Stomach (tissue), 9 donors: Measurements from ENCODE around the gene ACAP3. TPM values are rescaled to one million over a fixed set of nuclear protein-coding genes. Genes with fewer than 3 reads are reported as not detected.

Source experiments
- DNase-seq, 2 donors: peaks; one replicate each; pipeline versions ENCODE4 v3.0.0 to v3.0.0-alpha.2; 2013 to 2019
- H3K27ac ChIP-seq, 5 donors: fragments of 200-600 bp in 4 of 5; sonication (generic) in 4 of 5; one replicate each; pipeline ENCODE4 v1.5.1; 2013 to 2019; ENCODE audit warnings: mild to moderate bottlenecking in 1 of 5, moderate library complexity in 1 of 5
- H3K27me3 ChIP-seq, 3 donors: fragments of 200-600 bp; sonication (generic); one replicate each; pipeline ENCODE4 v1.5.1; 2017 to 2019; ENCODE audit warnings: mixed run types in 1 of 3
- H3K36me3 ChIP-seq, 4 donors: fragments of 200-600 bp; sonication (generic); 1 replicate in 3 of 4; 2 replicates in 1 of 4; pipeline ENCODE4 v1.5.1; 2016 to 2019
- H3K4me1 ChIP-seq, 4 donors: fragments of 200-600 bp; sonication (generic); one replicate each; pipeline ENCODE4 v1.5.1; 2016 to 2019
- H3K4me3 ChIP-seq, 4 donors: fragments of 200-600 bp; sonication (generic) in 3 of 4; one replicate each; pipeline ENCODE4 v1.5.1; 2016 to 2019; ENCODE audit warnings: mild to moderate bottlenecking in 1 of 4
- H3K9me3 ChIP-seq, 4 donors: fragments of 200-600 bp; sonication (generic); one replicate each; pipeline ENCODE4 v1.5.1; 2016 to 2019
- CTCF ChIP-seq, 7 experiments: fragments of 450-650 bp in 4 of 7; fragments of 200-600 bp in 3 of 7; sonication (generic) in 3 of 7; IDR thresholded peaks; one replicate each; pipeline ENCODE4 v1.5.1; 2016 to 2019; ENCODE audit warnings: antibody characterized with exemption in 7 of 7, control low read depth in 2 of 7, mild to moderate bottlenecking in 1 of 7
- EP300 ChIP-seq: sonication (generic); formaldehyde crosslinking; IDR thresholded peaks from one replicate; pipeline ENCODE4 v1.6.1; 2017; ENCODE audit warnings: antibody characterized with exemption
- POLR2A ChIP-seq, 4 donors: fragments of 450-650 bp; IDR thresholded peaks; one replicate each; pipeline ENCODE4 v1.6.1; 2016; ENCODE audit warnings: antibody characterized with exemption in 4 of 4, control low read depth in 2 of 4, mild to moderate bottlenecking in 1 of 4, moderate library complexity in 1 of 4
- POLR2AphosphoS5 ChIP-seq, 3 donors: sonication (generic); formaldehyde crosslinking; IDR thresholded peaks; one replicate each; pipeline ENCODE4 v1.6.1; 2016; ENCODE audit warnings: antibody characterized with exemption in 3 of 3
- WGBS, 5 donors: extraction: QIAGEN DNeasy Blood & Tissue Kit in 3 of 5; methylation state at CpG; one replicate each; pipeline versions ENCODE4 v1.1.5 to v1.1.7; 2013 to 2018; 5-methylcytosine and 5-hydroxymethylcytosine counted together
- intact Hi-C: fragments of 100-400 bp; cut with DNase I; formaldehyde crosslinking; loops from one replicate; pipeline ENCODE4 v1.15.1; 2023; ENCODE audit warnings: low total_unique reads
- polyA plus RNA-seq, 3 donors: library from polyadenylated mRNA; stranded (reverse); fragments of 200-250 nt; gene quantifications; one replicate each; pipeline ENCODE4 v1.2.3, GENCODE V29; 2013
- total RNA-seq, 5 donors: library from RNA; depleted of rRNA; stranded (reverse); fragments of >200 nt; gene quantifications; one replicate each; pipeline versions ENCODE4 v1.1.0 to v1.2.3, GENCODE V29; 2014 to 2016
- donor health status: healthy with polysubstance abuse.
- donor health status: Bipolar disorder and iron deficiency.
- donor health status: healthy.

ACAP3 gene
- total and polyA plus RNA-seq, 8 donors = 17.9 to 374 (median 51.2) TPM

- 67 to 76% (median 73%) methylated on average over 14 to 22 of the region's 23 CpGs for WGBS, 5 donors
- H3K9me3 ChIP-seq = no peaks in the 10 kb centered on the region
- H3K4me1 ChIP-seq = peaks cover 10 to 26% (median 22%) of the 10 kb centered on the region in 4 donors
- H3K4me3 ChIP-seq = no peak overlapping the region
- intact Hi-C loops = no loop called here
- TF ChIP-seq POLR2AphosphoS5 (IDR thresholded peaks at IDR 0.05) (no peak), POLR2A (IDR thresholded peaks at IDR 0.05) (no peak), CTCF (IDR thresholded peaks at IDR 0.05) (no peak), EP300 (no peak)
- no peak overlapping the region for H3K27ac ChIP-seq
- peaks cover 7 to 63% (median 33%) of the 10 kb centered on the region in 3 donors for H3K27me3 ChIP-seq
- no peak for DNase-seq
- peaks cover 0 to 3% (median 0%) of the 10 kb centered on the region in 4 donors for H3K36me3 ChIP-seq
Measured at GRCh38 chr1:1245178-1245816, 62.4 kb downstream of the ACAP3 start.

- peaks cover 7 to 73% (median 43%) of the 10 kb centered on the region in 3 donors for H3K27me3 ChIP-seq
- peaks cover 10 to 31% (median 23%) of the 10 kb centered on the region in 4 donors for H3K4me1 ChIP-seq
- no peaks in the 10 kb centered on the region for H3K9me3 ChIP-seq
- intact Hi-C loops = no loop called here
- no peak for TF ChIP-seq POLR2A (IDR thresholded peaks at IDR 0.05)
- TF ChIP-seq CTCF (IDR thresholded peaks at IDR 0.05) = no peak
- no peak for TF ChIP-seq POLR2AphosphoS5 (IDR thresholded peaks at IDR 0.05)
- no peak for TF ChIP-seq EP300
- H3K36me3 ChIP-seq = peaks cover 0 to 3% (median 0%) of the 10 kb centered on the region in 4 donors
- H3K27ac ChIP-seq = no peak overlapping the region
- peak overlapping the region in 1 of 4 donors; percentile 28 for H3K4me3 ChIP-seq
- WGBS, 5 donors = 24 to 60% (median 37%) methylated on average over 22 to 30 of the region's 30 CpGs
- peak; percentile 64 to 73 for DNase-seq
Measured at GRCh38 chr1:1244192-1244811, 63.4 kb downstream of the ACAP3 start.

GRCh38 chr1:1243807-1244191, 63.9 kb downstream of the ACAP3 start:
- TF ChIP-seq EP300 = no peak
- peak overlapping the region in 1 of 4 donors; percentile 28 for H3K4me3 ChIP-seq

GRCh38 chr1:1243266-1243660, 64.5 kb downstream of the ACAP3 start:
- Histone ChIP-seq H3K36me3 (peaks cover 0 to 3% (median 0%) of the 10 kb centered on the region in 4 donors), H3K9me3 (no peaks in the 10 kb centered on the region), H3K4me3 (no peak overlapping the region), H3K27ac (no peak overlapping the region), H3K27me3 (peaks cover 7 to 79% (median 53%) of the 10 kb centered on the region in 3 donors), H3K4me1 (peaks cover 10 to 37% (median 27%) of the 10 kb centered on the region in 4 donors)
- WGBS, 5 donors = 79 to 95% (median 93%) methylated on average over 4 to 23 of the region's 23 CpGs
- no peak for DNase-seq
- intact Hi-C loops = no loop called here
- TF ChIP-seq EP300 = no peak
- TF ChIP-seq CTCF (IDR thresholded peaks at IDR 0.05) = no peak
- TF ChIP-seq POLR2A (IDR thresholded peaks at IDR 0.05) = no peak
- TF ChIP-seq POLR2AphosphoS5 (IDR thresholded peaks at IDR 0.05) = no peak

More at GRCh38 chr1:1243807-1244191, 63.9 kb downstream of the ACAP3 start:
- H3K27me3 ChIP-seq = peaks cover 7 to 78% (median 48%) of the 10 kb centered on the region in 3 donors
- DNase-seq = no peak
- WGBS, 5 donors = 19 to 49% (median 43%) methylated on average over 6 to 23 of the region's 23 CpGs
- H3K4me1 ChIP-seq = peaks cover 10 to 31% (median 23%) of the 10 kb centered on the region in 4 donors
- H3K9me3 ChIP-seq = no peaks in the 10 kb centered on the region
- H3K36me3 ChIP-seq = peaks cover 0 to 3% (median 0%) of the 10 kb centered on the region in 4 donors
- peak overlapping the region in 1 of 5 donors; percentile 2 for H3K27ac ChIP-seq
- intact Hi-C loops = no loop called here
